Caki2 (cell line): ENCODE results near the gene SOWAHB. TPM values are rescaled to one million over a fixed set of nuclear protein-coding genes. Genes with fewer than 3 reads are reported as not detected.

ENCODE experiments used
- DNase-seq: peaks from one replicate; pipeline ENCODE4 v3.0.0-alpha.2; 2015; ENCODE audit warnings: low read depth
- in situ Hi-C: cut with HindIII; loops from 2 replicates; pipeline ENCODE4 v1.10.0; 2016; ENCODE audit warnings: low sequenced_read_pairs, low pct_unique_long_range_greater_than_20kb, mixed read lengths
- total RNA-seq: library from RNA; depleted of rRNA; stranded (reverse); fragments of >200 nt; shearing (Covaris generic); gene quantifications from 2 replicates; pipeline ENCODE4 v1.2.3, GENCODE V29; 2014; ENCODE audit warnings: low replicate concordance; rRNA removed

SOWAHB gene
- total RNA-seq: not detected in 2 replicates

- in situ Hi-C loops: no loop called here
- DNase-seq: peak; percentile 35
These were observed at the start of gene SOWAHB for GRCh38 chr4:76897536-76898384. TSS of gene SOWAHB (minus strand) at chr4:76898144. CDS start at chr4:76897849, 295 bp downstream.

- in situ Hi-C loops: no loop called here
- no peak for DNase-seq
These were observed 49.4 kb upstream of the SOWAHB start for GRCh38 chr4:76947369-76947768.

- in situ Hi-C loops: no loop called here
- no peak for DNase-seq
These were observed 45.8 kb upstream of the SOWAHB start for GRCh38 chr4:76943790-76944189.

GRCh38 chr4:76943129-76943620, 45.2 kb upstream of the SOWAHB start:
- DNase-seq: no peak
- in situ Hi-C loops: no loop called here

- in situ Hi-C loops: no loop called here
These were observed 41.2 kb upstream of the SOWAHB start for GRCh38 chr4:76939184-76939583.

GRCh38 chr4:76931576-76932276, 33.8 kb upstream of the SOWAHB start:
- DNase-seq: no peak
- in situ Hi-C loops: no loop called here

More at GRCh38 chr4:76939184-76939583, 41.2 kb upstream of the SOWAHB start:
- DNase-seq: no peak

- in situ Hi-C loops: no loop called here
- DNase-seq: no peak
These were observed 33.1 kb upstream of the SOWAHB start for GRCh38 chr4:76931087-76931486.

GRCh38 chr4:76930685-76931084, 32.7 kb upstream of the SOWAHB start:
- in situ Hi-C loops: no loop called here
- DNase-seq: no peak

GRCh38 chr4:76926841-76927240, 28.9 kb upstream of the SOWAHB start:
- DNase-seq: no peak

GRCh38 chr4:76923619-76924357, 25.8 kb upstream of the SOWAHB start:
- no peak for DNase-seq
- in situ Hi-C loops: no loop called here

More at GRCh38 chr4:76926841-76927240, 28.9 kb upstream of the SOWAHB start:
- in situ Hi-C loops: no loop called here

GRCh38 chr4:76920715-76921114, 22.8 kb upstream of the SOWAHB start:
- in situ Hi-C loops: no loop called here
- no peak for DNase-seq

GRCh38 chr4:76909711-76910110, 11.8 kb upstream of the SOWAHB start:
- no peak for DNase-seq
- in situ Hi-C loops: no loop called here

GRCh38 chr4:76905521-76905920, 7.6 kb upstream of the SOWAHB start:
- DNase-seq: no peak
- in situ Hi-C loops: no loop called here

GRCh38 chr4:76904646-76905190, 6.8 kb upstream of the SOWAHB start:
- DNase-seq: no peak

GRCh38 chr4:76902233-76902890, 4.4 kb upstream of the SOWAHB start:
- DNase-seq: no peak
- in situ Hi-C loops: no loop called here

More at GRCh38 chr4:76904646-76905190, 6.8 kb upstream of the SOWAHB start:
- in situ Hi-C loops: no loop called here

GRCh38 chr4:76898949-76899645, 1.2 kb upstream of the SOWAHB start:
- in situ Hi-C loops: no loop called here
- DNase-seq: no peak

GRCh38 chr4:76898385-76898692, 395 bp upstream of the SOWAHB start:
- DNase-seq: peak; percentile 10
- in situ Hi-C loops: no loop called here
